DND-41 (cell line): ENCODE data around the gene BRIP1.
"Not testable (repeated sequence)": the region's sequence is repeated elsewhere in the genome, so short reads cannot be mapped to it uniquely, and the experiment has no call there.

Source experiments
- ATAC-seq: fragments of 200-7000 bp; cut with Tn5 transposase; 3 replicates; pipeline ENCODE4 v1.9.1; 2021; ENCODE audit warnings: low read depth; ENCODE audit not compliant: insufficient read depth
- DNase-seq: peaks from one replicate; pipeline ENCODE4 v3.0.0-alpha.2; 2020
- H2AFZ ChIP-seq: 2 replicates; pipeline ENCODE4 v1.6.0; 2012; ENCODE audit warnings: low read depth, low read length
- H3K27ac ChIP-seq: 2 replicates; pipeline ENCODE4 v1.5.1; 2012; ENCODE audit warnings: low read length, inconsistent platforms
- H3K27me3 ChIP-seq: fragments of 200-600 bp; sonication (generic); 2 replicates; pipeline ENCODE4 v1.6.0; 2012; ENCODE audit warnings: low read length, mild to moderate bottlenecking, inconsistent platforms; ENCODE audit not compliant: insufficient read depth, poor library complexity
- H3K36me3 ChIP-seq: 2 replicates; pipeline ENCODE4 v1.5.1; 2012; ENCODE audit warnings: low read length, inconsistent platforms; ENCODE audit not compliant: insufficient read depth
- H3K4me1 ChIP-seq: 2 replicates; pipeline ENCODE4 v1.5.1; 2012; ENCODE audit warnings: mild to moderate bottlenecking, low read length; ENCODE audit not compliant: insufficient read depth
- H3K4me2 ChIP-seq: 2 replicates; pipeline ENCODE4 v1.6.0; 2012; ENCODE audit warnings: mild to moderate bottlenecking, moderate library complexity, low read length, inconsistent platforms; ENCODE audit not compliant: insufficient read depth
- H3K4me3 ChIP-seq, 2 experiments: fragments of 200-600 bp in 1 of 2; shearing (Covaris generic) in 1 of 2; 2 replicates each; pipeline ENCODE4 v1.5.1; 2012 to 2016; ENCODE audit warnings: inconsistent platforms in 2 of 2, low read length in 2 of 2, mild to moderate bottlenecking in 2 of 2, low read depth in 1 of 2, moderate library complexity in 1 of 2
- H3K79me2 ChIP-seq: 2 replicates; pipeline ENCODE4 v1.6.0; 2012; ENCODE audit warnings: low read length, inconsistent platforms; ENCODE audit not compliant: insufficient read depth
- H3K9ac ChIP-seq: 2 replicates; pipeline ENCODE4 v1.6.0; 2012; ENCODE audit warnings: low read depth, mild to moderate bottlenecking, inconsistent platforms, low read length, moderate library complexity
- H3K9me3 ChIP-seq: 2 replicates; pipeline ENCODE4 v1.5.1; 2012; ENCODE audit warnings: low read length, moderate library complexity, mild to moderate bottlenecking, inconsistent platforms; ENCODE audit not compliant: insufficient read depth, severe bottlenecking
- H4K20me1 ChIP-seq: 2 replicates; pipeline ENCODE4 v1.6.0; 2012; ENCODE audit warnings: low read length; ENCODE audit not compliant: insufficient read depth
- CTCF ChIP-seq: IDR thresholded peaks from 2 replicates; pipeline ENCODE4 v1.5.1; 2012; ENCODE audit warnings: borderline replicate concordance, low read length, moderate library complexity, mild to moderate bottlenecking; ENCODE audit not compliant: poor library complexity, severe bottlenecking; ENCODE audit errors: extremely low read depth
- EZH2 ChIP-seq: IDR thresholded peaks from 3 replicates; pipeline ENCODE4 v1.6.1; 2012; ENCODE audit warnings: borderline replicate concordance, low read depth, mild to moderate bottlenecking, moderate library complexity, low read length, inconsistent platforms; ENCODE audit not compliant: severe bottlenecking

Gene BRIP1

GRCh38 chr17:61825448-61826137 lies 37.7 kb downstream of the BRIP1 start:
- no peak overlapping the region for H3K9ac ChIP-seq
- H3K27me3 ChIP-seq = no peaks in the 10 kb centered on the region
- no peaks in the 10 kb centered on the region for H3K9me3 ChIP-seq
- H3K4me3 ChIP-seq = no peak overlapping the region
- H3K27ac ChIP-seq = no peak overlapping the region
- H3K4me1 ChIP-seq = no peaks in the 10 kb centered on the region
- H3K36me3 ChIP-seq = peaks cover 53% of the 10 kb centered on the region
- H3K4me2 ChIP-seq = no peak overlapping the region
- TF ChIP-seq EZH2 = no peak
- TF ChIP-seq CTCF = no peak
- peaks cover 42% of the 10 kb centered on the region for H3K79me2 ChIP-seq
- no peaks in the 10 kb centered on the region for H4K20me1 ChIP-seq
- DNase-seq (no peak), ATAC-seq (no peak)
- H2AFZ ChIP-seq = no peak overlapping the region

- no peaks in the 10 kb centered on the region for H3K9me3 ChIP-seq
- ATAC-seq (no peak), DNase-seq (no peak)
- H3K27ac ChIP-seq = no peak overlapping the region
- H3K4me2 ChIP-seq = no peak overlapping the region
- H3K79me2 ChIP-seq = peaks cover 30% of the 10 kb centered on the region
- peaks cover 42% of the 10 kb centered on the region for H3K36me3 ChIP-seq
- no peaks in the 10 kb centered on the region for H3K4me1 ChIP-seq
- no peaks in the 10 kb centered on the region for H3K27me3 ChIP-seq
- TF ChIP-seq EZH2 = no peak
- no peak for TF ChIP-seq CTCF
- H3K9ac ChIP-seq = no peak overlapping the region
- H4K20me1 ChIP-seq = no peaks in the 10 kb centered on the region
- no peak overlapping the region for H3K4me3 ChIP-seq
- no peak overlapping the region for H2AFZ ChIP-seq
Observed at GRCh38 chr17:61822326-61823285, 40.7 kb downstream of the BRIP1 start.

GRCh38 chr17:61821655-61822054 lies 41.7 kb downstream of the BRIP1 start:
- TF ChIP-seq EZH2 = no peak
- no peak for TF ChIP-seq CTCF
- H3K27ac ChIP-seq = no peak overlapping the region
- no peaks in the 10 kb centered on the region for H3K27me3 ChIP-seq
- no peak overlapping the region for H3K4me3 ChIP-seq
- no peak for ATAC-seq
- H3K9me3 ChIP-seq = no peaks in the 10 kb centered on the region
- H2AFZ ChIP-seq = no peak overlapping the region
- DNase-seq = no peak
- no peak overlapping the region for H3K9ac ChIP-seq
- H3K36me3 ChIP-seq = peaks cover 42% of the 10 kb centered on the region
- peaks cover 21% of the 10 kb centered on the region for H3K79me2 ChIP-seq
- H3K4me2 ChIP-seq = no peak overlapping the region
- no peaks in the 10 kb centered on the region for H4K20me1 ChIP-seq
- H3K4me1 ChIP-seq = no peaks in the 10 kb centered on the region

GRCh38 chr17:61819265-61819664 lies 44.1 kb downstream of the BRIP1 start:
- H3K27ac ChIP-seq, H3K4me2 ChIP-seq, ATAC-seq, DNase-seq, H3K9me3 ChIP-seq, H4K20me1 ChIP-seq, H2AFZ ChIP-seq, H3K4me1 ChIP-seq, H3K27me3 ChIP-seq, H3K9ac ChIP-seq, H3K79me2 ChIP-seq, H3K4me3 ChIP-seq: not testable (repeated sequence)
- peaks cover 56% of the 10 kb centered on the region for H3K36me3 ChIP-seq
